GM19193 (cell line): Measurements from ENCODE around the gene RAB11B.

Source experiments
- POLR2A ChIP-seq: IDR thresholded peaks from 4 replicates; pipeline ENCODE4 v1.6.1; 2011; ENCODE audit not compliant: insufficient read depth, insufficient read length; ENCODE audit errors: extremely low read depth

RAB11B gene

DNA sequence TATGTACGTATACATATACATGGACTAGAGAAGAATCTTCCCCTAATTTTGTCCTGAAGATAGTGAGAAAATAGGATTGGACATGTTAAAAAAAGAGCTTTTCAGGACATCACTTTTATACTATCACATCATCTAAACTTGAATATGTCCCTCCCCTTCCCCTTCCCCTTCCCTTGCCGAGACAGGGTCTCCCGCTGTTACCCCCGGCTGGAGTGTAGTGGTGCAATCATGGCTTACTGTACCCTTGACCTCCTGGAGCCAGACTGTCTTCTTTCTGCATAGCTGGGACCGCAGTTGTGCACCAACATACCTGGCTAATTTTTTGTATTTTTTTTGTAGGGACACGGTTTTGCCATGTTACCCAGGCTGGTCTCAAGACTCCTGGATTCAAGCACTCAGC lies 61.2 kb downstream of the RAB11B start:
- TF ChIP-seq POLR2A: no peak

DNA sequence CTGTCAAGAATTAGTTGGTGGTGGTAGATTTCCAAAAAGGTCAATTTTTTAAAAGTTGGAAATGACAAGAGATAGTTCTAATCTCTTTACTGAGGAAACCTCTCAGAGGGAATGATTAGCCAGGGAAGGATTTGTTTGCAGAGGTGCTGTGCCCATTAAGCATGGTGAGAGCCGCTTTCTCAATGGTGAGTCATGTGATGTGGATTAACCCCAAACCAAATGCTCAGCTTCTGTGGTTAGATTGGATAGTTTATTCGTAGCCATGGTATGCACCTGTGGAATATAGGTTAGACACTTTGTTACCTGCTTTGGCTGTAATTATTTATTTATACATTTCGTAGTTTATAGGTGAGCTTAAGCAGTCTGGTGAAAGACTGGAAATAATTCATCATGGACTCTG lies 61.7 kb downstream of the RAB11B start:
- no peak for TF ChIP-seq POLR2A

DNA sequence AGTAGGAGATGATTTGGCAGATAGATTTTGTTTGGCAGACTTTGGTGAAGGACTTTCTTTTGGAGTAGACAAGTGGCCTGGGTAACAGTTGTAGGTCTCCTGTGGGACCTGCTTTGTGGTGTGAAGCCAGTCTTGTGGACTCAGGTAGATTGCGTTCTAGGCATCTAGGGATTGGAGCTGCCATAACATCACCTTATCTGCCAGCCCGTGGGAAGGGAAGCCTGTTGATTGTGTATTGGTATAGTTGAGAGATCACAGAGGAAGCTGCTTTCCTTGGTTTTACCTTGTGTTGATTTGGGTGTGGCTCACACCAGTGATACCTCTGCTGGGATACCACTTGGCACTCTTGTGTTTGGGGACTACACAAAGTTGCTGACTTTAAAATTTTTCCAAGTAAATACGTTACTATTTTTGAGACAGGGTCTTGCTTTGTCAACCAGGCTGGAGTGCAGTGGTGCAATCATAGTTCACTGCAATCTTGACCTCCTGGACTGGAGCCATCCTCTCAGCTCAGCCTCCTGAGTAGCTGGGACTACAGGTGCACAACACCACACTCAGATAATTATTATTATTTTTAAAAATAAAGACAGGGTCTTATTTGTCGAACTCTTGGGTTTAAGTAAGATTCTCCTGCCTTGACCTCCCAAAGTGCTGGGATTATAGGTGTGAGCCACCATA lies 62.4 kb downstream of the RAB11B start:
- TF ChIP-seq POLR2A: no peak

DNA sequence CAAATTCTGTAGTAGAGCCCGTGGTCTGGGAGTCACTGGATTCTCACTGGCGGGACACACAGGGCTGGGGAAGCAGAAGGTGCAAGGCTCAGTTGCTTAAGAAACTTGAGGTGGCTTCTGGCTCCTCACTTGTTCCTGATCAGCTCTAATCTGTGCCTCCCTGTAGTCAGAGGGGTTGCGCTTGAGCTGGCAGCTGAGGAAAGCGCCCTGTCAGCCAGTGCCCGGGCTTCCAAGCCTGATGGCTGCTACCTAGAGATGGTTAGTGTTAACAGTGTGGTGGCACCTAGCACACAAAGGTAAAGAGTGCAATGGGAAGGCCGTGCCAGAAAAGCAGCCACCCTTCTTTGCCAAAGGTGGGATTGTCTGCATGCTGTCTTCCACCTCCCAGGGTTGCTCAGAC lies 63.5 kb downstream of the RAB11B start:
- peak; percentile 18 for TF ChIP-seq POLR2A
